Testis (tissue), 3 donors: ENCODE data around the gene FAM184B. TPM values are rescaled to one million over a fixed set of nuclear protein-coding genes. Genes with fewer than 3 reads are reported as not detected.

Source experiments
- DNase-seq: peaks from one replicate; pipeline ENCODE4 v3.0.0-alpha.2; 2019
- H3K27ac ChIP-seq, 2 donors: fragments of 200-600 bp; sonication (generic); one replicate each; pipeline ENCODE4 v1.5.1; 2019
- H3K27me3 ChIP-seq: fragments of 200-600 bp; sonication (generic); one replicate; pipeline ENCODE4 v1.5.1; 2019
- H3K36me3 ChIP-seq: fragments of 200-600 bp; sonication (generic); one replicate; pipeline ENCODE4 v1.5.1; 2017; ENCODE audit warnings: low read depth; ENCODE audit errors: missing control alignments
- H3K4me1 ChIP-seq: fragments of 200-600 bp; sonication (generic); one replicate; pipeline ENCODE4 v1.5.1; 2019
- H3K4me3 ChIP-seq, 2 donors: fragments of 200-600 bp; sonication (generic); one replicate each; pipeline ENCODE4 v1.5.1; 2017 to 2019
- H3K9me3 ChIP-seq: fragments of 200-600 bp; sonication (generic); one replicate; pipeline ENCODE4 v1.5.1; 2017
- POLR2A ChIP-seq: fragments of 450-650 bp; IDR thresholded peaks from one replicate; pipeline ENCODE4 v1.6.1; 2017; ENCODE audit warnings: antibody characterized with exemption, mild to moderate bottlenecking, moderate library complexity
- WGBS, 2 donors: methylation state at CpG; one replicate each; pipeline ENCODE4 v1.1.5; 2018; 5-methylcytosine and 5-hydroxymethylcytosine counted together
- intact Hi-C: fragments of 100-400 bp; cut with DNase I; formaldehyde crosslinking; loops from one replicate; pipeline ENCODE4 v1.15.1; 2023; ENCODE audit warnings: low total_unique reads
- polyA plus RNA-seq: library from polyadenylated mRNA; stranded (reverse); fragments of 350-450 nt; fragmentation: Illumina TruSeq; extraction: RNeasy Lipid Tissue Mini Kit (QIAGEN cat#74804); gene quantifications from one replicate; pipeline ENCODE4 v1.2.3, GENCODE V29; 2014; ENCODE audit warnings: low read depth, low replicate concordance; ENCODE audit not compliant: insufficient read depth
- total RNA-seq, 2 donors: library from RNA; depleted of rRNA; stranded (reverse); fragments of >200 nt; gene quantifications; one replicate each; pipeline ENCODE4 v1.2.3, GENCODE V29; 2016
- TF ChIP-seq, protein P1 (sequence below), 3 experiments: fragments of 450-650 bp in 2 of 3; fragments of 200-600 bp in 1 of 3; sonication (generic) in 1 of 3; IDR thresholded peaks; one replicate each; pipeline ENCODE4 v1.5.1; 2016 to 2019; ENCODE audit warnings: antibody characterized with exemption in 3 of 3, mild to moderate bottlenecking in 2 of 3, moderate library complexity in 1 of 3

The FAM184B gene
- total and polyA plus RNA-seq, 3 donors from 2014 or later, result 0.08 to 0.26 (median 0.19) TPM

DNA sequence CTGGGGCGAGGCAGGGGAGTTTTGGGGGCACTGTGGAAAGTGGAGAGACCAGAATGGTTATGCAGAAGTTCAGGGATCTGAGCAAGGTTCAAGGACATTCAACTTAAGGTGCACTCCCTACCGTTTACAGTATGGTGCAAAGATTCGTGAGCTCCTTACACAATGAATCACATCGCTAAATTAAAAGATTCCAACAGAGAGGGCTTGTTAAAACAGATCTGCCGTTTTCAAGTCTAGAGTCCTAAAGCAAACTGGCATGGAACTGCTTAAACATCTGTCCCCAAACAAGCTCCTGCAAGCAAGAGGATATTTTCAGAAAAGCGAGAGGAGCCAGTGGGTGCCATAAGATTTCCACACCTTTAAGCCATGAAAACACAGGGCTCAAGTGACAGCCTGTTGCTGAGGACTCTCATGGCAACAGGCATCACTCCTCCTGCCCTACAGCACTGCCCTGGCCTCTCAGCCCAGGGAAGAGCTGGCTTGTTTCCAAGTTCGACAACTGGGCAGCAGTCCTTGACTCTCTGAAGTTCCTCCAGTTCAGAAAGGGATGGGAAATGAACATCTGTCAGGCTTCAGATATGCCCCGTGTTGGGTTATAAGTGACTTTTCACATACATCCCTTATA, 10.0 kb downstream of the FAM184B start:
- Histone ChIP-seq H3K9me3 (no peaks in the 10 kb centered on the region), H3K4me3 (no peak overlapping the region), H3K36me3 (no peaks in the 10 kb centered on the region), H3K4me1 (no peaks in the 10 kb centered on the region), H3K27me3 (no peaks in the 10 kb centered on the region), H3K27ac (no peak overlapping the region)
- WGBS, 2 donors, result 59 to 63% methylated on average over 8 of the region's 8 CpGs
- DNase-seq, result no peak
- TF ChIP-seq, protein P1, sequence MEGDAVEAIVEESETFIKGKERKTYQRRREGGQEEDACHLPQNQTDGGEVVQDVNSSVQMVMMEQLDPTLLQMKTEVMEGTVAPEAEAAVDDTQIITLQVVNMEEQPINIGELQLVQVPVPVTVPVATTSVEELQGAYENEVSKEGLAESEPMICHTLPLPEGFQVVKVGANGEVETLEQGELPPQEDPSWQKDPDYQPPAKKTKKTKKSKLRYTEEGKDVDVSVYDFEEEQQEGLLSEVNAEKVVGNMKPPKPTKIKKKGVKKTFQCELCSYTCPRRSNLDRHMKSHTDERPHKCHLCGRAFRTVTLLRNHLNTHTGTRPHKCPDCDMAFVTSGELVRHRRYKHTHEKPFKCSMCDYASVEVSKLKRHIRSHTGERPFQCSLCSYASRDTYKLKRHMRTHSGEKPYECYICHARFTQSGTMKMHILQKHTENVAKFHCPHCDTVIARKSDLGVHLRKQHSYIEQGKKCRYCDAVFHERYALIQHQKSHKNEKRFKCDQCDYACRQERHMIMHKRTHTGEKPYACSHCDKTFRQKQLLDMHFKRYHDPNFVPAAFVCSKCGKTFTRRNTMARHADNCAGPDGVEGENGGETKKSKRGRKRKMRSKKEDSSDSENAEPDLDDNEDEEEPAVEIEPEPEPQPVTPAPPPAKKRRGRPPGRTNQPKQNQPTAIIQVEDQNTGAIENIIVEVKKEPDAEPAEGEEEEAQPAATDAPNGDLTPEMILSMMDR (IDR thresholded peaks at IDR 0.05), result no peak
- intact Hi-C loops, result no loop called here

DNA sequence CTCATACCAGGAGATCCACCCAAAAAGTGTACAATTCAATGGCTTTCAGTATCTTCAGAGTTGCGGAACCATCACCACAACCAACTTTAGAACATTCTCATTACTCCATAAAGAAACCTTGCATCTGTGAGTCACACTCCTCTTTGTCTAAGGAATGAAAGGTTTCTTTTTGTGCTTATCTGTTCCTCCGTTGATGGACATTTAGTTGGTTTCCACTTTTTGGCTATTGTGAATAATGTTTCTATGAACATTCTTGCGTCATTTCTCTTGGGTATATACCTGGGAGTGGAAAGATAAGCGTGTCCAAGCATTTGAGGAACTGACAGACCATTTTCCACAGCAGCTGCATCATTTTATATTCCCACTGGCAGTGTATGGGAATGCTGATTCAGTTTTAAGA, 10.6 kb downstream of the FAM184B start:
- no peak for DNase-seq
- no peak for TF ChIP-seq POLR2A
- TF ChIP-seq, protein P1 (IDR thresholded peaks at IDR 0.05), result no peak
- Histone ChIP-seq H3K27me3 (no peaks in the 10 kb centered on the region), H3K27ac (no peak overlapping the region), H3K9me3 (no peaks in the 10 kb centered on the region), H3K4me1 (no peaks in the 10 kb centered on the region), H3K36me3 (no peaks in the 10 kb centered on the region), H3K4me3 (no peak overlapping the region)
- 62 to 70% methylated on average over 4 of the region's 4 CpGs for WGBS, 2 donors
- intact Hi-C loops, result no loop called here

- no peak overlapping the region for H3K27ac ChIP-seq
- no peaks in the 10 kb centered on the region for H3K4me1 ChIP-seq
- no peak overlapping the region for H3K4me3 ChIP-seq
- WGBS, 2 donors, result 42 to 59% methylated on average over 8 of the region's 8 CpGs
- no peaks in the 10 kb centered on the region for H3K36me3 ChIP-seq
- DNase-seq, result no peak
- H3K9me3 ChIP-seq, result no peaks in the 10 kb centered on the region
- TF ChIP-seq, protein P1 (IDR thresholded peaks at IDR 0.05), result no peak
- TF ChIP-seq POLR2A, result no peak
- intact Hi-C loops, result no loop called here
- no peaks in the 10 kb centered on the region for H3K27me3 ChIP-seq
Measured at GRCh38 chr4:17769406-17770174, 11.8 kb downstream of the FAM184B start.

DNA sequence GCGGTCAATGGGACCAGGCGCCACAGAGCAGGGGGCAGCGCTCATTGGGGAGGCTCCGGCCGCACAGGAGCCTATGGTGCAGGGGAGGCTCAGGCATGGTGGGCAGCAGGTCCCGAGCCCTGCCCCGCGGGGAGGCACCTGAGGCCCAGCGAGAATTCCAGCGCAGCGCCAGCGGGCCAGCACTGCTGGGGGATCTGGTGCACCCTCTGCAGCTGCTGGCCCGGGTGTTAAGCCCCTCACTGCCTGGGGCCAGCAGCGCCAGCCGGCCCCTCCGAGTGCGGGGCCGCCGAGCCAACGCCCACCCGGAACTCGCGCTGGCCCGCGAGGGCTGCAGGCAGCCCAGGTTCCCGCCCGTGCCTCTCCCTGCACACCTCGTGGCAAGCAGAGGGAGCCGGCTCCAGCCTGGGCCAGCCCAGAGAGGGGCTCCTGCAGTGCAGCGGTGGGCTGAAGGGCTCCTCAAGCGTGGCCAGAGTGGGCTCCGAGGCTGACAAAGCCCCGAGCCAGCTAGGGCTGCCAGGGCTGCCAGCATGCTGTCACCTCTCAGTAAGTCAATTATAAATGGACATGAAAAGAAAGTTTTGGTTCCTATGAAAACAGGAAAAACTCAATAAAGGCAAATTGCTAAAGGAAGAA, 14.5 kb downstream of the FAM184B start:
- Histone ChIP-seq H3K27me3 (no peaks in the 10 kb centered on the region), H3K4me1 (no peaks in the 10 kb centered on the region), H3K27ac (no peak overlapping the region), H3K9me3 (no peaks in the 10 kb centered on the region), H3K4me3 (peak overlapping the region in 1 of 2 donors; percentile 39), H3K36me3 (no peaks in the 10 kb centered on the region)
- TF ChIP-seq, protein P1 (IDR thresholded peaks at IDR 0.05), result no peak
- no peak for TF ChIP-seq POLR2A
- DNase-seq, result no peak
- 63 to 79% methylated on average over 10 to 20 of the region's 33 CpGs for WGBS, 2 donors
- intact Hi-C loops, result no loop called here
